ENCODE results near the gene CLCF1. TPM values are rescaled to one million over a fixed set of nuclear protein-coding genes. Genes with fewer than 3 reads are reported as not detected.

Gene CLCF1
- total and polyA plus RNA-seq, 2 donors from 2014 or later, result 5.7 to 15.8 TPM

DNA sequence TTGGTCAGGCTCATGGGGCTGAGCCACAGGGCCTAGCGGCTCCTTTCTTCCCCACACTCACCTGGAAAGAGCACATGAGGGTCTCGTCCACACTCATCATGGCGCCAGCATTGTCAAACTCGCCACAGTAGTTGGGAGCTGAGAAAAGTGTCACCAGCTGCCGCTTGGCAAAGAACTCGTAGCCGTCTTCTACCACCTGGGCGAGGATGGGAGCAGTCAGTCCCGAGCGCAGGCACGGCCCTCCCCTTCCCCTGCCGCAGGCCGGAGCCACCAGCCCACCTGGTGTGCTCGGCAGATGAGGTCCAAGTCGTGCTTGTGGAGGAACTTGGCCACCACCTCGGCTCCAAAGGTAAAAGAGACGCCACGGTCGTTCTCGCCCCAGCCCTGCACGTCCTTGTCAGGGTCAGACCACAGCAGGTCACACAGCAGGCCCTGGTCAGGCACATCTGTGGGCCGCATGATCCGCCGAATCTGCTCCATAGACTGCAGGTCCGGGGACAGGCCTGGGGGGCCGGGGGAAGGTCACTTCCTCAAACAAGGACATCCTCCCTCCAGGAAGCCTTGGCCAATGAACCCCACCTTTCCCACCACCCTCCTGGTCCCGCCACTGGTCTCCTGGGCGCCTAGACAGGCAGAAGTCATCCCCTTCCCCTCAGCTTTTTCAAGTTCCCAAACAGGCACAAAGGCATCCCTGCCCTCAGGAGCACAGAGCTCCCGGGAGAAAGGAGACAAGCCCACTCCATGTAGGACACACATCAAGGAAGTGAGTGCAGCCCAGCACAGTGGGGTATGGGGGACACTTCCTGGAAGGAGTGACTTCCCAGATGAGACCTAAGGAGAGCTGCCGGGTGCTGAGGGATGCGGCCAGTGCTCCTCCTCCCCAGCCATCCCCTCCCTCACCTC, 25.5 kb upstream of the CLCF1 start:
- no peak overlapping the region for H3K27ac ChIP-seq (ENCODE audit: low read depth in 2 of 2, low read length in 2 of 2)
- FAIRE-seq (no peak), DNase-seq (no peak)
- no peaks in the 10 kb centered on the region for H3K9me3 ChIP-seq (ENCODE audit: control insufficient read depth in 2 of 3, insufficient read depth in 1 of 3, low read length in 3 of 3)
- intact Hi-C loops (cut with DNase I), result no loop called here
- no peak overlapping the region for H3K4me3 ChIP-seq (ENCODE audit: low read length in 3 of 3)
- TF ChIP-seq, protein P1, sequence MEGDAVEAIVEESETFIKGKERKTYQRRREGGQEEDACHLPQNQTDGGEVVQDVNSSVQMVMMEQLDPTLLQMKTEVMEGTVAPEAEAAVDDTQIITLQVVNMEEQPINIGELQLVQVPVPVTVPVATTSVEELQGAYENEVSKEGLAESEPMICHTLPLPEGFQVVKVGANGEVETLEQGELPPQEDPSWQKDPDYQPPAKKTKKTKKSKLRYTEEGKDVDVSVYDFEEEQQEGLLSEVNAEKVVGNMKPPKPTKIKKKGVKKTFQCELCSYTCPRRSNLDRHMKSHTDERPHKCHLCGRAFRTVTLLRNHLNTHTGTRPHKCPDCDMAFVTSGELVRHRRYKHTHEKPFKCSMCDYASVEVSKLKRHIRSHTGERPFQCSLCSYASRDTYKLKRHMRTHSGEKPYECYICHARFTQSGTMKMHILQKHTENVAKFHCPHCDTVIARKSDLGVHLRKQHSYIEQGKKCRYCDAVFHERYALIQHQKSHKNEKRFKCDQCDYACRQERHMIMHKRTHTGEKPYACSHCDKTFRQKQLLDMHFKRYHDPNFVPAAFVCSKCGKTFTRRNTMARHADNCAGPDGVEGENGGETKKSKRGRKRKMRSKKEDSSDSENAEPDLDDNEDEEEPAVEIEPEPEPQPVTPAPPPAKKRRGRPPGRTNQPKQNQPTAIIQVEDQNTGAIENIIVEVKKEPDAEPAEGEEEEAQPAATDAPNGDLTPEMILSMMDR (IDR thresholded peaks at IDR 0.05; ENCODE audit: borderline replicate concordance, extremely low read depth, insufficient read depth), result no peak
- no peaks in the 10 kb centered on the region for H3K27me3 ChIP-seq (ENCODE audit: control insufficient read depth, insufficient read depth, low read length)
- peaks cover 0 to 19% (median 2%) of the 10 kb centered on the region in 3 donors for H3K36me3 ChIP-seq (ENCODE audit: control insufficient read depth in 2 of 3, insufficient read depth in 3 of 3, low read length in 3 of 3)
- peaks cover 0 to 17% (median 5%) of the 10 kb centered on the region in 3 donors for H3K4me1 ChIP-seq (ENCODE audit: control insufficient read depth in 2 of 3, insufficient read depth in 2 of 3, low read depth in 1 of 3, low read length in 3 of 3)
- no peak overlapping the region for H3K9ac ChIP-seq (ENCODE audit: low read length in 3 of 3)

DNA sequence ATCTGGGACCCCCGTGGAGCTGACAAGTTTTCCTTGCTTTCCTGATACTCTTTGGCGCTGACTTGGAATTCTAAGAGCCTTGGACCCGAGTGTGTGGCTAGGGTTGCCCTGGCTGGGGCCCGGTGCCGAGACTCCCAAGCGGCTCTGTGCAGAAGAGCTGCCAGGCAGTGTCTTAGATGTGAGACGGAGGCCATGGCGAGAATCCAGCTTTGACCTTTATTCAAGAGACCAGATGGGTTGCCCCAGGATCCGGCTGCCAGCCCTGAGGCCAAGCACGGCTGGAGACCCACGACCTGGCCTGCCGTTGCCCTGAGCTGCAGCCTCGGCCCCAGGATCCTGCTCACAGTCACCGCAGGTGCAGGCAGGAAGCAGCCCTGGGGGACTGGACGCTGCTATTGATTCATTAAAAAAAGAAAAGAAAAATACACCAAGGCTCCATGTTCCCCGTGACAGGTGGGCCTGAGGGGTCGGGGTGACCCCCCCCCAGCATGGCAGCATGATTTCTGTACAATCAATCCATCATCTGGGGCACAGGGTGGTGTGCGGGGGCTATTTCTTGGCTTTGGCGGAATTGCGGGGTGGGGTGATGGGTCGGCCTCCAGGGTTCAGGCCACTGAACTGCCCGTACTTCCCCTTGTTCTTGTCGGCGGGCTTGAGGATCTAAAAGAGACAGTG, 24.7 kb upstream of the CLCF1 start:
- no peaks in the 10 kb centered on the region for H3K27me3 ChIP-seq (ENCODE audit: control insufficient read depth, insufficient read depth, low read length)
- TF ChIP-seq, protein P1 (IDR thresholded peaks at IDR 0.05; ENCODE audit: borderline replicate concordance, extremely low read depth, insufficient read depth), result no peak
- no peak overlapping the region for H3K27ac ChIP-seq (ENCODE audit: low read depth in 2 of 2, low read length in 2 of 2)
- DNase-seq (no peak), FAIRE-seq (no peak)
- intact Hi-C loops (cut with DNase I), result no loop called here
- H3K4me1 ChIP-seq (ENCODE audit: control insufficient read depth in 2 of 3, insufficient read depth in 2 of 3, low read depth in 1 of 3, low read length in 3 of 3), result peaks cover 0 to 17% (median 5%) of the 10 kb centered on the region in 3 donors
- no peak overlapping the region for H3K9ac ChIP-seq (ENCODE audit: low read length in 3 of 3)
- no peaks in the 10 kb centered on the region for H3K9me3 ChIP-seq (ENCODE audit: control insufficient read depth in 2 of 3, insufficient read depth in 1 of 3, low read length in 3 of 3)
- no peak overlapping the region for H3K4me3 ChIP-seq (ENCODE audit: low read length in 3 of 3)
- H3K36me3 ChIP-seq (ENCODE audit: control insufficient read depth in 2 of 3, insufficient read depth in 3 of 3, low read length in 3 of 3), result peaks cover 0 to 19% (median 2%) of the 10 kb centered on the region in 3 donors

DNA sequence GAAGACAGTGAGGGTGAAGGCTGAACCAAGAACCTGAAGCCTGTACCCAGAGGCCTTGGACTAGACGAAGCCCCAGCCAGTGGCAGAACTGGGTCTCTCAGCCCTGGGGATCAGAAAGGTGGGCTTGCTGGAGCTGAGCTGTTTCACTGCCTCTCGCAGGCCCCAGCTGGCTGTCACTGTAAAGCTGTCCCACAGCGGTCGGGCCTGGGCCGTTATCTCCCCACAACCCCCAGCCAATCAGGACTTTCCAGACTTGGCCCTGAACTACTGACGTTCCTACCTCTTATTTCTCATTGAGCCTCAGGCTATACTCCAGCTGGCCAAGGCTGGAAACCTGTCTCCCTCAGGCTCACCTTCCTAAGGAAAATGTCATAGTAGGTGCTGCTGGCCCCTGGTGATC, 24.1 kb upstream of the CLCF1 start:
- Histone ChIP-seq H3K9me3 (ENCODE audit: control insufficient read depth in 2 of 3, insufficient read depth in 1 of 3, low read length in 3 of 3) (no peaks in the 10 kb centered on the region), H3K4me3 (ENCODE audit: low read length in 3 of 3) (no peak overlapping the region), H3K27me3 (ENCODE audit: control insufficient read depth, insufficient read depth, low read length) (no peaks in the 10 kb centered on the region), H3K9ac (ENCODE audit: low read length in 3 of 3) (no peak overlapping the region), H3K36me3 (ENCODE audit: control insufficient read depth in 2 of 3, insufficient read depth in 3 of 3, low read length in 3 of 3) (peaks cover 0 to 19% (median 2%) of the 10 kb centered on the region in 3 donors), H3K27ac (ENCODE audit: low read depth in 2 of 2, low read length in 2 of 2) (no peak overlapping the region), H3K4me1 (ENCODE audit: control insufficient read depth in 2 of 3, insufficient read depth in 2 of 3, low read depth in 1 of 3, low read length in 3 of 3) (peaks cover 0 to 20% (median 7%) of the 10 kb centered on the region in 3 donors)
- TF ChIP-seq, protein P1 (IDR thresholded peaks at IDR 0.05; ENCODE audit: borderline replicate concordance, extremely low read depth, insufficient read depth), result no peak
- intact Hi-C loops (cut with DNase I), result no loop called here
- FAIRE-seq (no peak), DNase-seq (no peak)
